MCF 10A (cell line): ENCODE results near the gene OSBPL7. TPM values are rescaled to one million over a fixed set of nuclear protein-coding genes. Genes with fewer than 3 reads are reported as not detected.

Experiments
- BruUV-seq: library from RNA; stranded (reverse); fragments of 400-500 nt; replicated peaks from 2 replicates; lab custom pipeline; 2021; lab: Mats Ljungman, UMichigan
- CTCF ChIA-PET: fragments of 300-600 bp; sonication (Branson Sonifier 250); formaldehyde crosslinking; extraction: SDS; loops from one replicate; lab custom pipeline; 2021; ENCODE audit warnings: antibody characterized with exemption, inconsistent platforms; lab: Yijun Ruan, JAX
- POLR2A ChIA-PET: fragments of 300-600, 350-650 bp; sonication (Branson Sonifier 250); formaldehyde crosslinking; extraction: SDS; loops from one replicate; lab custom pipeline; 2020; ENCODE audit warnings: antibody characterized with exemption, inconsistent platforms; lab: Yijun Ruan, JAX
- DNase-seq: peaks from one replicate; pipeline ENCODE4 v3.0.0-alpha.2; 2018; ENCODE audit not compliant: unreplicated experiment
- H3K27ac Mint-ChIP-seq: one replicate; pipeline ENCODE4 v1.8.0; 2022; ENCODE audit warnings: mild to moderate bottlenecking, low read depth, mixed read lengths; ENCODE audit not compliant: unreplicated experiment
- H3K27me3 Mint-ChIP-seq: one replicate; pipeline ENCODE4 v1.8.0; 2022; ENCODE audit warnings: mixed read lengths; ENCODE audit not compliant: insufficient read depth, unreplicated experiment
- H3K36me3 Mint-ChIP-seq: one replicate; pipeline ENCODE4 v1.8.0; 2022; ENCODE audit warnings: mild to moderate bottlenecking, moderate library complexity, mixed read lengths; ENCODE audit not compliant: insufficient read depth, unreplicated experiment
- H3K4me1 Mint-ChIP-seq: one replicate; pipeline ENCODE4 v1.8.0; 2022; ENCODE audit warnings: mixed read lengths; ENCODE audit not compliant: insufficient read depth, unreplicated experiment
- H3K4me3 Mint-ChIP-seq: one replicate; pipeline ENCODE4 v1.8.0; 2022; ENCODE audit warnings: mild to moderate bottlenecking, moderate library complexity, mixed read lengths; ENCODE audit not compliant: unreplicated experiment
- H3K9me3 Mint-ChIP-seq: one replicate; pipeline ENCODE4 v1.8.0; 2022; ENCODE audit warnings: mixed read lengths; ENCODE audit not compliant: unreplicated experiment
- intact Hi-C: fragments of 100-400 bp; cut with micrococcal nuclease; formaldehyde crosslinking; loops from 2 replicates; pipeline ENCODE4 v1.14.1; 2022
- total RNA-seq: library from RNA; stranded (reverse); gene quantifications from 2 replicates; pipeline ENCODE4 v1.2.3, GENCODE V29; 2022
- TF ChIP-seq, protein P1 (sequence below): fragments of 200-600 bp; IDR thresholded peaks from one replicate; pipeline ENCODE4 v1.8.0; 2022; ENCODE audit warnings: antibody characterized with exemption, mild to moderate bottlenecking; ENCODE audit not compliant: unreplicated experiment

Gene OSBPL7
- total RNA-seq, 1 experiment from 2014 or later, result 4.7 TPM

DNA sequence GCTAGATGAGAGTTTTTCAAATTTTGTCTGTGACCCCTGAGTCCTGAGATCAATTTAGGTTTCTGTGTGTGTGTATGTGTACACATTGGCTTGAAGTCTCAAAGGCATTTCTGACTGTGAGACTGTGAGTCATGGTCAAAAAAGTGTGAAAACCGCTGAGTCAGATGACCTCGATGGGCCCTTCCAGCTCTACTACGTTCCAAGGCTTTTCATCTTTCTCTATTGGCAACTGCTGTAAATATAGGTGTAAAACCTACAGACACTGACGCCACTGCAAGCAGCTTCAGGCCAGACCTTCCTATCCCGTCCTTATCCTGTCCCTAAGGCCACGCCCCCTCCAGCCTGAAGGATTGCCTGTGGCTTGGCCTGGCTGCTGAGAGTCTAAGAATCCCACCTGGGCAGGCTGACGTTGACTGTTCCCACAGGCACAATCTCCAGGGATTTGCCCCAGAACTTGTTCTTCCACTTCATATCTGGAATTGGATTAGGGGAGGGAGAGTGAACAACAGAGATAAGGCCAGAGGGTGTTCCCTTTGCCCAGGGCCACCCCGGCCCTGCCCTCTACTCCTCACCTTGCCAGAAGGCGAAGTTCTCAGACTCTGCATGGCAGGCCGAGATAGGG lies 11.3 kb downstream of the OSBPL7 start:
- POLR2A ChIA-PET, result interaction anchor here (0.6 to 1.3 kb wide), 3 partner anchors 79 to 147 kb away, joined by 3 to 4 read pairs (median 3); no protein-coding TSS in a partner anchor
- TF ChIP-seq, protein P1, sequence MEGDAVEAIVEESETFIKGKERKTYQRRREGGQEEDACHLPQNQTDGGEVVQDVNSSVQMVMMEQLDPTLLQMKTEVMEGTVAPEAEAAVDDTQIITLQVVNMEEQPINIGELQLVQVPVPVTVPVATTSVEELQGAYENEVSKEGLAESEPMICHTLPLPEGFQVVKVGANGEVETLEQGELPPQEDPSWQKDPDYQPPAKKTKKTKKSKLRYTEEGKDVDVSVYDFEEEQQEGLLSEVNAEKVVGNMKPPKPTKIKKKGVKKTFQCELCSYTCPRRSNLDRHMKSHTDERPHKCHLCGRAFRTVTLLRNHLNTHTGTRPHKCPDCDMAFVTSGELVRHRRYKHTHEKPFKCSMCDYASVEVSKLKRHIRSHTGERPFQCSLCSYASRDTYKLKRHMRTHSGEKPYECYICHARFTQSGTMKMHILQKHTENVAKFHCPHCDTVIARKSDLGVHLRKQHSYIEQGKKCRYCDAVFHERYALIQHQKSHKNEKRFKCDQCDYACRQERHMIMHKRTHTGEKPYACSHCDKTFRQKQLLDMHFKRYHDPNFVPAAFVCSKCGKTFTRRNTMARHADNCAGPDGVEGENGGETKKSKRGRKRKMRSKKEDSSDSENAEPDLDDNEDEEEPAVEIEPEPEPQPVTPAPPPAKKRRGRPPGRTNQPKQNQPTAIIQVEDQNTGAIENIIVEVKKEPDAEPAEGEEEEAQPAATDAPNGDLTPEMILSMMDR, result no peak
- intact Hi-C loops, result no loop called here
- CTCF ChIA-PET, result interaction anchor here (0.7 to 1.2 kb wide), 3 partner anchors 21 to 156 kb away, joined by 3 to 4 read pairs (median 4); partner anchors contain the start of genes LRRC46 and MRPL10
- H3K27ac Mint-ChIP-seq, result peak overlapping the region; percentile 68
- no peak overlapping the region for H3K4me3 Mint-ChIP-seq
- peak; percentile 88 for DNase-seq
- no peaks in the 10 kb centered on the region for H3K27me3 Mint-ChIP-seq
- BruUV-seq, result no TSS peak
- H3K9me3 Mint-ChIP-seq, result no peaks in the 10 kb centered on the region
- H3K36me3 Mint-ChIP-seq, result peaks cover 1% of the 10 kb centered on the region
- peaks cover 23% of the 10 kb centered on the region for H3K4me1 Mint-ChIP-seq

DNA sequence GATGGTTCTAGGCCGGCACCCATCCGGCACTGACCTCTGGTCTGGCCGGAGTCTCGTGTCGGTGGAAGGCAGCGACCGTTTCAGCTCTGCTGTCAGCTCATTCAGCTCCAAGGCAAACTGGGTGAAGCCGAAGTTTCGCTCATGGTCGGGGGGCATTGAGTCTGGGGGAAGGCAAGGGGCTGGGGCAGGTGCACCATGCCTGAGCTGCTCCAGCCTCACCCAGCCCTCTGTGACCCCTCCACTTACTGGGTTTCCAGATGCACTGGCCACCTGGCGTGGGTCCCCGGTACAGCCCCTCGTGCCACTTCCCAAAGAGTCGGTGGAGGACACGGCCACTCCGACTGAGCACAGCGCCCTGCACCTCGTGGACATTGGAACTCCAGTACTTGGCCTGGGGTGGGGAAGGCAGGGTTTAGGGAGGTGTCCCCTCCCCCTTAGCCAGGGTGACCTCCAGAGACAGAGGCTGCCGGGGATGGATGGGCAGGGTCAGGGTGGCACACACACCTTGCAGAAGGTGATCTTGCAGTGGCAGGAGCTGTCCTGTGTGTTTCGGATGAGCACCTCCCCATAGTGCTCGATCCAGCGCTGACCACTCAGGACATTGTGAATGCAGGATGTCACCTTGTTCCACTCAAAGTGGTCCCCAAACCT lies 12.6 kb downstream of the OSBPL7 start:
- Mint-ChIP-seq H3K4me3 (no peak overlapping the region), H3K27me3 (no peaks in the 10 kb centered on the region), H3K9me3 (no peaks in the 10 kb centered on the region), H3K4me1 (peaks cover 23% of the 10 kb centered on the region), H3K36me3 (no peaks in the 10 kb centered on the region), H3K27ac (no peak overlapping the region)
- no peak for DNase-seq
- BruUV-seq, result no TSS peak
- TF ChIP-seq, protein P1, result no peak
- POLR2A ChIA-PET, result no interaction called here
- CTCF ChIA-PET, result interaction anchor here (0.6 kb wide), 1 partner anchor 285 kb away, joined by 3 read pairs; no protein-coding TSS in a partner anchor
- intact Hi-C loops, result no loop called here

- Mint-ChIP-seq H3K9me3 (no peaks in the 10 kb centered on the region), H3K4me1 (peaks cover 23% of the 10 kb centered on the region), H3K36me3 (no peaks in the 10 kb centered on the region), H3K4me3 (no peak overlapping the region), H3K27me3 (no peaks in the 10 kb centered on the region), H3K27ac (no peak overlapping the region)
- TF ChIP-seq, protein P1, result no peak
- DNase-seq, result no peak
- BruUV-seq, result no TSS peak
- ChIA-PET POLR2A (no interaction called here), CTCF (interaction anchor here (0.6 kb wide), 2 partner anchors 28 to 286 kb away, joined by 3 read pairs; no protein-coding TSS in a partner anchor)
- intact Hi-C loops, result no loop called here
Measured at GRCh38 chr17:47808036-47808829, 13.4 kb downstream of the OSBPL7 start.

DNA sequence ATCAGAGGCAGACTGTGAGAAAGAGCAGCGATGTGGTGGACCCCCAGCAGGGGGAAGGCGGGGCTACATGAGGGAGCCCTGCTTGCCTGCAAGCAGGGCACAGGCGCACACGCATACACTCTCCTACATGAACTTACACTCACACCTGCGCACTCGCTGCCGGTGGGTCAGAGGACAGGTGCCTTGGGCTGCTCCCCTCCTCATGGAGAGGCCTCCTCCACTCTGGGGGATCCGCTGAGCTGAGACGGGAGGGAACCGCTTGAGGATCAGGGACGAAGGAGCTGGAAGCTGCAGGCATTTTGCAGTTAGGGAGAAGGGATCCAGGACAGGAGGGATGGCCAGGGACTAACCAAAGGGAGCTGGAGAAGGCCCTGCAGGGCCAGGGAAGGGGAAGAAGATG lies 14.2 kb downstream of the OSBPL7 start:
- no peak for DNase-seq
- BruUV-seq, result no TSS peak
- CTCF ChIA-PET, result interaction anchor here (0.6 kb wide), 1 partner anchor 27 kb away, joined by 3 read pairs; no protein-coding TSS in a partner anchor
- no peaks in the 10 kb centered on the region for H3K36me3 Mint-ChIP-seq
- H3K27ac Mint-ChIP-seq, result no peak overlapping the region
- POLR2A ChIA-PET, result no interaction called here
- no peak overlapping the region for H3K4me3 Mint-ChIP-seq
- H3K27me3 Mint-ChIP-seq, result no peaks in the 10 kb centered on the region
- peaks cover 23% of the 10 kb centered on the region for H3K4me1 Mint-ChIP-seq
- intact Hi-C loops, result no loop called here
- TF ChIP-seq, protein P1, result no peak
- no peaks in the 10 kb centered on the region for H3K9me3 Mint-ChIP-seq
